ENCODE results near the gene GOLGA7B.

The GOLGA7B gene

GRCh38 chr10:97849687-97850402 lies at the start of gene GOLGA7B:
Gene GOLGA7B, plus strand, starts transcription at chr10:97849843. Its CDS starts 461 bp downstream, at chr10:97850304.
- no peaks in the 10 kb centered on the region for H3K36me3 ChIP-seq
- peak within 1 kb of the TSS; percentile 50 to 75 (median 62) for H3K4me3 ChIP-seq
- no peak within 1 kb of the TSS for H3K27ac ChIP-seq
- H3K4me2 ChIP-seq = peak within 1 kb of the TSS; percentile 72 to 87 (median 82)
- H3K9ac ChIP-seq = peak within 1 kb of the TSS in 5 of 11 experiments; percentile 13 to 56 (median 48); a peak in 4 of 22 replicates
- peaks cover 7 to 29% (median 13%) of the 10 kb centered on the region in 11 experiments; a peak in 20 of 22 replicates for H3K27me3 ChIP-seq
- peaks cover 26 to 54% (median 39%) of the 10 kb centered on the region in 10 experiments for H3K4me1 ChIP-seq
- no peak for TF ChIP-seq Cebpa-rat (IDR thresholded peaks at IDR 0.05)
- H3K9me3 ChIP-seq (replicated peaks in 1 of 11) = no peaks in the 10 kb centered on the region
- H4K20me1 ChIP-seq = peaks cover 0 to 18% (median 6%) of the 10 kb centered on the region in 11 experiments; a peak in 10 of 22 replicates

DNA sequence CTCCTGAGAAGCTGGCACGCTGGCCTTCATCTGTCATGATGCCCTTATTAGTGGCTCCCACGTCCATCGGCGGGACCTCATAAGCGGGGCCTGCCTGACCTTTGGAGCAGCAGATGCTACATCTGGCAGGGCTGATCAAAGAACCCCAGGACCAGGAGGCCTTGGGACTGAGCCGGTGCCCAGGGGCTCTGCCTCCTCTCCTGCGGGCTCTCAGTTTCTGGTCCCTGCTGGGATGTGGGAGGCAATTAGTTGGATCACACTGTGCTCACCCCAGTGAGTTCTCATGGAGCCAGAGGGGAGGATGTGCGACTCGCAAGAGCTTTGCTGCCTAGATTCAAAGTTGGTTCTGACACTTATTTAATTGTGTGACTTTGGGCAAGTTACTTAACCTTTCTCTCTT lies 49.2 kb upstream of the GOLGA7B start:
- TF ChIP-seq Cebpa-rat (IDR thresholded peaks at IDR 0.05) = no peak
- H3K27me3 ChIP-seq = no peaks in the 10 kb centered on the region
- peaks cover 12 to 25% (median 21%) of the 10 kb centered on the region in 11 experiments; a peak in 21 of 22 replicates for H3K9me3 ChIP-seq (replicated peaks in 1 of 11)
- H3K36me3 ChIP-seq = no peaks in the 10 kb centered on the region
- no peak overlapping the region for H3K4me3 ChIP-seq
- no peak overlapping the region for H3K9ac ChIP-seq
- no peak overlapping the region for H3K4me2 ChIP-seq
- H4K20me1 ChIP-seq = no peaks in the 10 kb centered on the region
- H3K27ac ChIP-seq = no peak overlapping the region
- peaks cover 0 to 12% (median 9%) of the 10 kb centered on the region in 10 experiments; a peak in 15 of 20 replicates for H3K4me1 ChIP-seq

- Histone ChIP-seq H3K27ac (no peak overlapping the region), H3K27me3 (no peaks in the 10 kb centered on the region), H3K9ac (no peak overlapping the region), H3K4me2 (no peak overlapping the region), H3K9me3 (replicated peaks in 1 of 11) (peaks cover 12 to 25% (median 21%) of the 10 kb centered on the region in 11 experiments; a peak in 21 of 22 replicates), H3K36me3 (no peaks in the 10 kb centered on the region), H3K4me1 (peaks cover 0 to 7% (median 7%) of the 10 kb centered on the region in 10 experiments; a peak in 15 of 20 replicates), H4K20me1 (no peaks in the 10 kb centered on the region), H3K4me3 (no peak overlapping the region)
- TF ChIP-seq Cebpa-rat (IDR thresholded peaks at IDR 0.05) = no peak
These were observed 48.2 kb upstream of the GOLGA7B start for GRCh38 chr10:97801422-97801821.

- no peaks in the 10 kb centered on the region for H4K20me1 ChIP-seq
- no peak overlapping the region for H3K4me2 ChIP-seq
- no peak overlapping the region for H3K9ac ChIP-seq
- no peaks in the 10 kb centered on the region for H3K9me3 ChIP-seq (replicated peaks in 1 of 11)
- H3K27me3 ChIP-seq = no peaks in the 10 kb centered on the region
- TF ChIP-seq Cebpa-rat (IDR thresholded peaks at IDR 0.05) = no peak
- H3K4me3 ChIP-seq = no peak overlapping the region
- no peak overlapping the region for H3K27ac ChIP-seq
- no peaks in the 10 kb centered on the region for H3K36me3 ChIP-seq
- H3K4me1 ChIP-seq = no peaks in the 10 kb centered on the region
These were observed 44.4 kb upstream of the GOLGA7B start for GRCh38 chr10:97805096-97805884.

DNA sequence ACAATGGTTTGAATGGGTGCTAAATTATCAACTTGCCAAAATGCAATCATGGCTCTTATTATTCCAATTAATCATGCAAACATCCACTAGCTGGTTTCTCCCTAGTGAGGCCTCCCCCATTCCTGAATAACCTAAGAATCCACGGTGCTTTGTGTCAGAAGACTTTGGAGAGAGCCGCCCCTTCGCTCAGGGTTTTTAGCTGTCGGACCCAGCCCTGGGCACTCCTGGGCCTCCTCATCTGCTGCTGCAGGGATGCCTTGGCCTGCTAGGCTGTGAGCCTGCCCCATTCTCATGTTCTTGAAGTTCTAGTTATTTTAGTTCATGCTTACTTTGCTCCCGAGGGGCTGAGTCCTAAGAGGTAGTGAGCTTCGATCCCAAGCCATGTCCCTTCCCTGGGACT lies 43.7 kb upstream of the GOLGA7B start:
- Histone ChIP-seq H3K27ac (no peak overlapping the region), H3K9me3 (replicated peaks in 1 of 11) (no peaks in the 10 kb centered on the region), H3K4me1 (no peaks in the 10 kb centered on the region), H3K36me3 (no peaks in the 10 kb centered on the region), H3K9ac (no peak overlapping the region), H3K27me3 (no peaks in the 10 kb centered on the region), H3K4me3 (no peak overlapping the region), H3K4me2 (no peak overlapping the region), H4K20me1 (no peaks in the 10 kb centered on the region)
- TF ChIP-seq Cebpa-rat (IDR thresholded peaks at IDR 0.05) = no peak

DNA sequence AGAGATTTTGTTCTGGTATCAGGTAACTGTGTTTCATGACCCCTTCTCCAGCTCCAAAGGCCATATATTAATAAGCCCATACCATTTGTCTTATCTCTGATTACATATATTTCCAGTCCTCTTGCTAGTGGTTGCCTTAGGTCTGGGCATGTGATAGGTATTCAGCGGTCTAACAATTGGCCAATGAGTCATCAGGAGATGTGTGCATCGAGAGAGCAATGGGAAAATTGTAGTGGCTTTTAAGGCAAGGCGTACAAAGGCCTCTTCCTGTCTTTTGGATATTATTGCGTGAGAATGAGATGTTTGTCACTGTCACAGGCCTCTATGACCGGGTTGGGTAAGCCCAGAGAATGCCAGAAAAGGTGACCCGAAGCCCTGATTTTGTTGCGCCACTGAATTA lies 39.2 kb upstream of the GOLGA7B start:
- Histone ChIP-seq H3K36me3 (no peaks in the 10 kb centered on the region), H3K9me3 (replicated peaks in 1 of 11) (no peaks in the 10 kb centered on the region), H4K20me1 (no peaks in the 10 kb centered on the region), H3K27me3 (no peaks in the 10 kb centered on the region), H3K27ac (no peak overlapping the region), H3K9ac (no peak overlapping the region), H3K4me2 (no peak overlapping the region), H3K4me1 (no peaks in the 10 kb centered on the region), H3K4me3 (no peak overlapping the region)
- no peak for TF ChIP-seq Cebpa-rat (IDR thresholded peaks at IDR 0.05)

DNA sequence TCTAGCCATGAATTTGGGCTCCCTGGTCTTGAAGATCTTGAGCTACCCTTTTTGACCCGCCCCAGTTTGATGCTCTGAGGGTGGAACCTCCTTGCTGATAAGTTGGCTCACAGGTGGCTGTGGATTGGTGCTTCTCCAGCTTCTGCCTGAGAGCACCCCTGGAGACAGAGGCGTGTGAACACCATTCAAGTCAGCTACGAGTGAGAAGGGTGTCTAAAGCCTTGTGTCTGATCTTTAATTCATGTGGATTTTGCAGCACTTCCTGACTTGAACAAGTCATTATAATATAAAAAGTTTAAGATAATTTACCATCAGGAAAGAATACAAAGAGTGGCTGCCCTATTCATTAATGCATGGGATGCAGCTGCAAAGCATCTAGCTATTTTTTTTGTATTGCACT lies 37.7 kb upstream of the GOLGA7B start:
- Histone ChIP-seq H3K4me1 (peaks cover 0 to 4% (median under 1%) of the 10 kb centered on the region in 10 experiments; a peak in 5 of 20 replicates), H4K20me1 (no peaks in the 10 kb centered on the region; a peak in 1 of 22 replicates), H3K9me3 (replicated peaks in 1 of 11) (no peaks in the 10 kb centered on the region), H3K9ac (no peak overlapping the region), H3K4me3 (no peak overlapping the region), H3K27ac (no peak overlapping the region), H3K36me3 (no peaks in the 10 kb centered on the region), H3K27me3 (no peaks in the 10 kb centered on the region), H3K4me2 (no peak overlapping the region)
- no peak for TF ChIP-seq Cebpa-rat (IDR thresholded peaks at IDR 0.05)

DNA sequence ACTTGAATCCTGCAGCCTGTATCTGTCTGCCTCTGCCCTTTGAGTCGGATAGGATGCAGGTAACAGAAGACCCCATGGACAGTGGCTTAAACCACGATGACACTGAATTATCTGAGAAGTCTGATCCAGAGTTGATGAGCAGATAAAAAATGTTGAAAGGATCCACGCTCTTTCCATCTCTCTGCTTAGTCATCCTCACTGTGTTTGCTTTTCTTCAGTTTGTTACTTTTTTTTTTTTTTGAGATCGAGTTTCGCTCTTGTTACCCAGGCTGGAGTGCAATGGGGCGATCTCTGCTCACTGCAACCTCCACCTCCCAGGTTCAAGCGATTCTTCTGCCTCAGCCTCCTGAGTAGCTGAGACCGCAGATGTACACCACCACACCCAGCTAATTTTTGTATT lies 36.9 kb upstream of the GOLGA7B start:
- Histone ChIP-seq H3K4me3 (no peak overlapping the region), H4K20me1 (no peaks in the 10 kb centered on the region; a peak in 1 of 22 replicates), H3K9me3 (replicated peaks in 1 of 11) (no peaks in the 10 kb centered on the region), H3K9ac (no peak overlapping the region), H3K27ac (no peak overlapping the region), H3K4me1 (peaks cover 0 to 8% (median 2%) of the 10 kb centered on the region in 10 experiments; a peak in 6 of 20 replicates), H3K4me2 (no peak overlapping the region), H3K36me3 (no peaks in the 10 kb centered on the region), H3K27me3 (no peaks in the 10 kb centered on the region)
- TF ChIP-seq Cebpa-rat (IDR thresholded peaks at IDR 0.05) = no peak

GRCh38 chr10:97813311-97813710 lies 36.3 kb upstream of the GOLGA7B start:
- Histone ChIP-seq H3K4me1 (peaks cover 0 to 8% (median 2%) of the 10 kb centered on the region in 10 experiments; a peak in 6 of 20 replicates), H3K9me3 (replicated peaks in 1 of 11) (no peaks in the 10 kb centered on the region), H3K4me3 (no peak overlapping the region), H3K9ac (no peak overlapping the region), H3K36me3 (no peaks in the 10 kb centered on the region), H3K27me3 (no peaks in the 10 kb centered on the region), H3K4me2 (no peak overlapping the region), H3K27ac (no peak overlapping the region), H4K20me1 (no peaks in the 10 kb centered on the region; a peak in 1 of 22 replicates)
- TF ChIP-seq Cebpa-rat (IDR thresholded peaks at IDR 0.05) = no peak
